OCI-LY1 (cell line): ENCODE measurements around the gene SLC36A4.

Experiments
- EZH2 ChIP-seq: fragments of 200-600 bp; sonication (generic), shearing (Covaris generic); IDR thresholded peaks from 2 replicates; pipeline ENCODE4 v1.8.0; 2017; ENCODE audit warnings: borderline replicate concordance, mixed run types, mild to moderate bottlenecking, antibody characterized with exemption, low read length, moderate library complexity, mixed read lengths
- TF ChIP-seq, protein P1 (sequence below): fragments of 200-600 bp; sonication (generic), shearing (Covaris generic); IDR thresholded peaks from 2 replicates; pipeline ENCODE4 v1.5.1; 2017; ENCODE audit warnings: mild to moderate bottlenecking, antibody characterized with exemption, low read length, moderate library complexity, mixed read lengths

GRCh38 chr11:93208663-93209270, 11.0 kb upstream of the SLC36A4 start:
- TF ChIP-seq EZH2, result no peak
- TF ChIP-seq, protein P1, sequence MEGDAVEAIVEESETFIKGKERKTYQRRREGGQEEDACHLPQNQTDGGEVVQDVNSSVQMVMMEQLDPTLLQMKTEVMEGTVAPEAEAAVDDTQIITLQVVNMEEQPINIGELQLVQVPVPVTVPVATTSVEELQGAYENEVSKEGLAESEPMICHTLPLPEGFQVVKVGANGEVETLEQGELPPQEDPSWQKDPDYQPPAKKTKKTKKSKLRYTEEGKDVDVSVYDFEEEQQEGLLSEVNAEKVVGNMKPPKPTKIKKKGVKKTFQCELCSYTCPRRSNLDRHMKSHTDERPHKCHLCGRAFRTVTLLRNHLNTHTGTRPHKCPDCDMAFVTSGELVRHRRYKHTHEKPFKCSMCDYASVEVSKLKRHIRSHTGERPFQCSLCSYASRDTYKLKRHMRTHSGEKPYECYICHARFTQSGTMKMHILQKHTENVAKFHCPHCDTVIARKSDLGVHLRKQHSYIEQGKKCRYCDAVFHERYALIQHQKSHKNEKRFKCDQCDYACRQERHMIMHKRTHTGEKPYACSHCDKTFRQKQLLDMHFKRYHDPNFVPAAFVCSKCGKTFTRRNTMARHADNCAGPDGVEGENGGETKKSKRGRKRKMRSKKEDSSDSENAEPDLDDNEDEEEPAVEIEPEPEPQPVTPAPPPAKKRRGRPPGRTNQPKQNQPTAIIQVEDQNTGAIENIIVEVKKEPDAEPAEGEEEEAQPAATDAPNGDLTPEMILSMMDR, result no peak
